Keratinocyte (primary cell): ENCODE measurements around the gene ZBTB17.

ENCODE experiments used
- CTCF ChIP-seq, 3 experiments: IDR thresholded peaks in 1 of 3; conservative IDR thresholded peaks in 1 of 3; optimal IDR thresholded peaks in 1 of 3; 2 replicates in 2 of 3; 3 replicates in 1 of 3; pipeline versions ENCODE3 to v1.5.1; 2011; ENCODE audit warnings: low read length in 3 of 3, mild to moderate bottlenecking in 3 of 3, moderate library complexity in 2 of 3, control low read depth in 1 of 3, inconsistent platforms in 1 of 3; ENCODE audit not compliant: insufficient read depth in 2 of 3; ENCODE audit errors: extremely low read depth in 1 of 3
- EZH2 ChIP-seq: IDR thresholded peaks from one replicate; pipeline ENCODE4 v1.6.1; 2012; ENCODE audit warnings: inconsistent platforms, mild to moderate bottlenecking, low read length, moderate library complexity

- TF ChIP-seq CTCF (optimal IDR thresholded peaks at IDR 0.05 in 1 of 3, IDR thresholded peaks at IDR 0.05 in 1 of 3, conservative IDR thresholded peaks at IDR 0.05 in 1 of 3; ENCODE audit: extremely low read depth in 1 of 3, insufficient read depth in 2 of 3, low read length in 3 of 3) (no peak), EZH2 (no peak)
These were observed 33.8 kb downstream of the ZBTB17 start for GRCh38 chr1:15941899-15942660.
